OCI-LY3 (cell line): ENCODE data around the gene STK32C.

Experiments
- H2AFZ ChIP-seq: fragments of 200-600, 300-600 bp; shearing (Covaris generic); 2 replicates; pipeline ENCODE4 v1.6.0; 2014; ENCODE audit warnings: antibody characterized with exemption, low read depth, low read length
- H3K27ac ChIP-seq: fragments of 200-600, 300-600 bp; sonication (generic); 2 replicates; pipeline ENCODE4 v1.5.1; 2014; ENCODE audit warnings: mild to moderate bottlenecking, low read length, moderate library complexity, mixed read lengths
- H3K27me3 ChIP-seq: fragments of 200-600, 300-600 bp; sonication (generic); 2 replicates; pipeline ENCODE4 v1.6.1; 2014; ENCODE audit warnings: low read depth, low read length, mixed read lengths
- H3K36me3 ChIP-seq: fragments of 200-600, 300-600 bp; sonication (generic); replicated peaks from 2 replicates; pipeline ENCODE3; 2014; ENCODE audit warnings: low read depth, low read length, mixed read lengths
- H3K4me1 ChIP-seq: fragments of 300-600, 200-600 bp; sonication (generic); 2 replicates; pipeline ENCODE4 v1.6.1; 2014; ENCODE audit warnings: low read length, mixed read lengths
- H3K4me2 ChIP-seq: fragments of 200-600, 300-600 bp; sonication (generic); 2 replicates; pipeline ENCODE4 v1.6.1; 2014; ENCODE audit warnings: low read length, mixed read lengths
- H3K4me3 ChIP-seq: fragments of 300-600, 200-600 bp; sonication (generic); 2 replicates; pipeline ENCODE4 v1.5.1; 2014; ENCODE audit warnings: antibody characterized with exemption, mild to moderate bottlenecking, low read length, moderate library complexity
- H3K79me2 ChIP-seq: fragments of 300-600, 200-600 bp; shearing (Covaris generic); 2 replicates; pipeline ENCODE4 v1.6.1; 2014; ENCODE audit warnings: mild to moderate bottlenecking, low read length, mixed read lengths
- H3K9ac ChIP-seq: fragments of 300-600, 200-600 bp; shearing (Covaris generic); 2 replicates; pipeline ENCODE4 v1.6.0; 2014; ENCODE audit warnings: mild to moderate bottlenecking, low read length, moderate library complexity
- H3K9me3 ChIP-seq: fragments of 200-600, 300-600 bp; shearing (Covaris generic); 2 replicates; pipeline ENCODE4 v1.6.1; 2014; ENCODE audit warnings: low read length, mixed read lengths; ENCODE audit not compliant: insufficient read depth
- H4K20me1 ChIP-seq: fragments of 200-600, 300-600 bp; sonication (generic); 2 replicates; pipeline ENCODE4 v1.6.1; 2016; ENCODE audit warnings: low read length, mixed read lengths; ENCODE audit not compliant: insufficient read depth
- EZH2phosphoT487 ChIP-seq: fragments of 200-600 bp; shearing (Covaris generic); IDR thresholded peaks from 2 replicates; pipeline ENCODE4 v1.6.1; 2018; ENCODE audit warnings: antibody characterized with exemption, mixed run types, low read depth
- TF ChIP-seq, protein P1 (sequence below): fragments of 200-600, 300-600 bp; sonication (generic); IDR thresholded peaks from 2 replicates; pipeline ENCODE4 v1.5.1; 2014; ENCODE audit warnings: antibody characterized with exemption, low read length, low read depth

STK32C gene

GRCh38 chr10:132351611-132352010 is 43.9 kb upstream of the STK32C start:
- Histone ChIP-seq H3K9ac (no peak overlapping the region), H3K36me3 (no peaks in the 10 kb centered on the region), H3K4me2 (no peak overlapping the region), H3K79me2 (no peaks in the 10 kb centered on the region), H3K9me3 (no peaks in the 10 kb centered on the region), H3K4me3 (no peak overlapping the region), H4K20me1 (no peaks in the 10 kb centered on the region), H3K4me1 (no peaks in the 10 kb centered on the region), H2AFZ (no peak overlapping the region), H3K27me3 (no peaks in the 10 kb centered on the region), H3K27ac (no peak overlapping the region)
- no peak for TF ChIP-seq EZH2phosphoT487
- TF ChIP-seq, protein P1, sequence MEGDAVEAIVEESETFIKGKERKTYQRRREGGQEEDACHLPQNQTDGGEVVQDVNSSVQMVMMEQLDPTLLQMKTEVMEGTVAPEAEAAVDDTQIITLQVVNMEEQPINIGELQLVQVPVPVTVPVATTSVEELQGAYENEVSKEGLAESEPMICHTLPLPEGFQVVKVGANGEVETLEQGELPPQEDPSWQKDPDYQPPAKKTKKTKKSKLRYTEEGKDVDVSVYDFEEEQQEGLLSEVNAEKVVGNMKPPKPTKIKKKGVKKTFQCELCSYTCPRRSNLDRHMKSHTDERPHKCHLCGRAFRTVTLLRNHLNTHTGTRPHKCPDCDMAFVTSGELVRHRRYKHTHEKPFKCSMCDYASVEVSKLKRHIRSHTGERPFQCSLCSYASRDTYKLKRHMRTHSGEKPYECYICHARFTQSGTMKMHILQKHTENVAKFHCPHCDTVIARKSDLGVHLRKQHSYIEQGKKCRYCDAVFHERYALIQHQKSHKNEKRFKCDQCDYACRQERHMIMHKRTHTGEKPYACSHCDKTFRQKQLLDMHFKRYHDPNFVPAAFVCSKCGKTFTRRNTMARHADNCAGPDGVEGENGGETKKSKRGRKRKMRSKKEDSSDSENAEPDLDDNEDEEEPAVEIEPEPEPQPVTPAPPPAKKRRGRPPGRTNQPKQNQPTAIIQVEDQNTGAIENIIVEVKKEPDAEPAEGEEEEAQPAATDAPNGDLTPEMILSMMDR, result no peak

DNA sequence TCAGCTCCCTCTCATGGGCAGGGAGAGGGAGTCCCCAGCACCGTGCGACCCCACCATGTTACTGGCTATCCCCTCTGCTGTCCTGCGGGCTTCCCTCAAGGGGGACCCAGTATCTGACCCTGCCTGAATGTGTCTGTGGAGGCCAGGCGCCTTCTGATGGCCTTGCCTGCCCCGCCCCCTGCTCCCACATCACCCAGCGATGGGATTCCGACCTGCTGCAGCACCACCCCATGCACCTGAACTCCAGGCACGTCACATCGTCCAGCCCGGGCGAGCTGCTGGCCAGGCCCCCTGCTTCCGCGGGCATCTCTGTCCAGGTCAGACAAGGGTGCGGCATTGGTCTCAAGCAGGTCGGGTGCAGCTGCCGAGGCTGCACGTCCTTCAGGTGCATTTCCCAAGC is 43.2 kb upstream of the STK32C start:
- Histone ChIP-seq H3K4me1 (no peaks in the 10 kb centered on the region), H3K36me3 (no peaks in the 10 kb centered on the region), H3K9me3 (no peaks in the 10 kb centered on the region), H3K27me3 (no peaks in the 10 kb centered on the region), H4K20me1 (no peaks in the 10 kb centered on the region), H3K9ac (no peak overlapping the region), H3K4me2 (no peak overlapping the region), H2AFZ (no peak overlapping the region), H3K27ac (no peak overlapping the region), H3K4me3 (no peak overlapping the region), H3K79me2 (no peaks in the 10 kb centered on the region)
- TF ChIP-seq EZH2phosphoT487, result no peak
- TF ChIP-seq, protein P1, result no peak

DNA sequence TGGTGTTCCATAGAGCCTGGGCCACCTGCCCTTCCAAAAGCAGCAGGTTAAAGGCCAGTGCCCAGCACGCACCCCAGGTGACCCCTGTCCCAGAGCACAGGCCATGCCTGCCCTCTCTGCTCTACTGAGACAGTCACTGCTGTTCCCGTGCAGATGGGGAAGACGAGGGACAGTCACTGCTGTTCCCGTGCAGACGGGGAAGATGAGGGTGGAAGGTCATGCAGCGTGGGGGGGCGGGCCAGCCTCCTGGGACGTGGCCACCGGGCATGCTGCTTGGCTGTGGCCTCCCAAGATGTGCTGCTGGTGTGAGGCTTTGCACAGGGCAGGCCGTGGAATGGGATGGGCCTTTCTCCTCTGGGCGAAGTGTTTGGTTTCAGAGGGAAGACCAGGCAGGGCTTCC is 42.6 kb upstream of the STK32C start:
- H3K79me2 ChIP-seq, result no peaks in the 10 kb centered on the region
- TF ChIP-seq, protein P1, result no peak
- no peak for TF ChIP-seq EZH2phosphoT487
- H3K9me3 ChIP-seq, result no peaks in the 10 kb centered on the region
- H4K20me1 ChIP-seq, result no peaks in the 10 kb centered on the region
- no peak overlapping the region for H3K9ac ChIP-seq
- no peaks in the 10 kb centered on the region for H3K27me3 ChIP-seq
- H3K36me3 ChIP-seq, result no peaks in the 10 kb centered on the region
- no peak overlapping the region for H3K4me3 ChIP-seq
- no peak overlapping the region for H3K4me2 ChIP-seq
- no peaks in the 10 kb centered on the region for H3K4me1 ChIP-seq
- no peak overlapping the region for H3K27ac ChIP-seq
- H2AFZ ChIP-seq, result no peak overlapping the region

GRCh38 chr10:132349766-132350165 is 42.0 kb upstream of the STK32C start:
- Histone ChIP-seq H3K4me1 (no peaks in the 10 kb centered on the region), H3K79me2 (no peaks in the 10 kb centered on the region), H3K9ac (no peak overlapping the region), H2AFZ (no peak overlapping the region), H4K20me1 (no peaks in the 10 kb centered on the region), H3K4me2 (no peak overlapping the region), H3K4me3 (no peak overlapping the region), H3K27me3 (no peaks in the 10 kb centered on the region), H3K36me3 (no peaks in the 10 kb centered on the region), H3K9me3 (no peaks in the 10 kb centered on the region), H3K27ac (no peak overlapping the region)
- no peak for TF ChIP-seq EZH2phosphoT487
- TF ChIP-seq, protein P1, result no peak
